ENCODE measurements around the gene SOCS3. TPM values are rescaled to one million over a fixed set of nuclear protein-coding genes. Genes with fewer than 3 reads are reported as not detected.

The SOCS3 gene
- total and polyA plus RNA-seq, 10 of the 15 experiments (the other 5 are each of a cell fraction or from before 2014, with no cell fraction given), result 0.05 to 3.9 (median 1.0) TPM

DNA sequence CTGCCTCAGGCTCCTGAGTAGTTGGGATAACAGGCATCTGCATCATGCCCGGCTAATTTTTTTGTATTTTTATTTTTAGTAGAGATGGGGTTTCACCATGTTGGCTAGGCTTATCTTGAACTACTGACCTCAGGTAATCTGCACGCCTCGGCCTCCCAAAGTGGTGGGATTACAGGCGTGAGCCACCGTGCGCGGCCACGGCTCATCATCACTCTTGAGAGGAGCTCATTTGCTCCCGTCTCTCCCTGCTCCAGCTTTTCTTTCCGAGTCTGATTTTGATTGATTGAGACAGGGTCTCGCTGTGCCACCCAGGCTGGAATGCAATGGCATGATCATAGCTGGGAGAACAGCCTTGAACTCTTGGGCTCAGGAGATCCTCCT is 31.2 kb upstream of the SOCS3 start:
- Histone ChIP-seq H3K9ac (ENCODE audit: control insufficient read depth, insufficient read depth, low read length) (no peak overlapping the region), H3K36me3 (ENCODE audit: control insufficient read depth in 2 of 2, insufficient read depth in 2 of 2, low read length in 1 of 2) (peaks cover 17 to 18% of the 10 kb centered on the region in 2 experiments), H3K4me1 (ENCODE audit: control insufficient read depth, insufficient read depth, low read length) (peaks cover 58% of the 10 kb centered on the region), H4K20me1 (ENCODE audit: control insufficient read depth, insufficient read depth) (no peaks in the 10 kb centered on the region; the same call in none of the 2 replicates), H3K4me2 (ENCODE audit: control insufficient read depth, insufficient read depth) (0 out of 2 replicates have a peak overlapping the region, but pooled peaks have one; percentile 9), H3K9me3 (replicated peaks; ENCODE audit: control insufficient read depth, insufficient read depth, low read length) (no peaks in the 10 kb centered on the region), H3K27ac (ENCODE audit: control insufficient read depth, insufficient read depth) (no peak overlapping the region), H3K79me2 (ENCODE audit: control insufficient read depth, insufficient read depth, low read length) (peaks cover 65% of the 10 kb centered on the region), H2AFZ (ENCODE audit: control insufficient read depth, low read depth, low read length) (no peak overlapping the region), H3K27me3 (replicated peaks in 1 of 2; ENCODE audit: control insufficient read depth in 2 of 2, insufficient read depth in 2 of 2, low read length in 1 of 2) (no peaks in the 10 kb centered on the region), H3K4me3 (no peak overlapping the region)
- TF ChIP-seq ZZZ3 (IDR thresholded peaks at IDR 0.05; ENCODE audit: control insufficient read depth, insufficient read length, low read depth), result no peak
- no peak for TF ChIP-seq BCL11A (IDR thresholded peaks at IDR 0.05; ENCODE audit: low read depth, low read length)
- no peak for TF ChIP-seq TCF7 (IDR thresholded peaks at IDR 0.05; ENCODE audit: borderline replicate concordance)
- no peak for TF ChIP-seq TARDBP (IDR thresholded peaks at IDR 0.05; ENCODE audit: borderline replicate concordance)
- TF ChIP-seq, protein P1, sequence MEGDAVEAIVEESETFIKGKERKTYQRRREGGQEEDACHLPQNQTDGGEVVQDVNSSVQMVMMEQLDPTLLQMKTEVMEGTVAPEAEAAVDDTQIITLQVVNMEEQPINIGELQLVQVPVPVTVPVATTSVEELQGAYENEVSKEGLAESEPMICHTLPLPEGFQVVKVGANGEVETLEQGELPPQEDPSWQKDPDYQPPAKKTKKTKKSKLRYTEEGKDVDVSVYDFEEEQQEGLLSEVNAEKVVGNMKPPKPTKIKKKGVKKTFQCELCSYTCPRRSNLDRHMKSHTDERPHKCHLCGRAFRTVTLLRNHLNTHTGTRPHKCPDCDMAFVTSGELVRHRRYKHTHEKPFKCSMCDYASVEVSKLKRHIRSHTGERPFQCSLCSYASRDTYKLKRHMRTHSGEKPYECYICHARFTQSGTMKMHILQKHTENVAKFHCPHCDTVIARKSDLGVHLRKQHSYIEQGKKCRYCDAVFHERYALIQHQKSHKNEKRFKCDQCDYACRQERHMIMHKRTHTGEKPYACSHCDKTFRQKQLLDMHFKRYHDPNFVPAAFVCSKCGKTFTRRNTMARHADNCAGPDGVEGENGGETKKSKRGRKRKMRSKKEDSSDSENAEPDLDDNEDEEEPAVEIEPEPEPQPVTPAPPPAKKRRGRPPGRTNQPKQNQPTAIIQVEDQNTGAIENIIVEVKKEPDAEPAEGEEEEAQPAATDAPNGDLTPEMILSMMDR (IDR thresholded peaks at IDR 0.05 in 2 of 3, conservative IDR thresholded peaks at IDR 0.05 in 1 of 3; ENCODE audit: control insufficient read depth in 2 of 3, extremely low read depth in 1 of 3, insufficient read depth in 1 of 3, low read depth in 3 of 3, low read length in 3 of 3), result no peak
- TF ChIP-seq SPI1 (IDR thresholded peaks at IDR 0.05; ENCODE audit: borderline replicate concordance, insufficient read depth, low read depth, low read length), result no peak
- no peak for TF ChIP-seq MEF2A (IDR thresholded peaks at IDR 0.05; ENCODE audit: insufficient read depth, low read depth, low read length)
- no peak for TF ChIP-seq MYC (IDR thresholded peaks at IDR 0.05; ENCODE audit: insufficient read depth, insufficient read length, insufficient replicate concordance, low read length, severe bottlenecking)
- in situ Hi-C loops (cut with MboI) (no loop called here), intact Hi-C loops (cut with micrococcal nuclease; ENCODE audit: unreplicated experiment) (no loop called here)
- ChIA-PET RAD21 (ENCODE audit: unreplicated experiment) (interaction anchor here (1.5 kb wide), 1 partner anchor 31 kb away, joined by 4 read pairs; no protein-coding TSS in a partner anchor), SMC1A (ENCODE audit: uncharacterized antibody, unreplicated experiment) (interaction anchor here (0.9 to 2.0 kb wide), 2 partner anchors 10 kb away, joined by 4 to 6 read pairs; no protein-coding TSS in a partner anchor), CTCF (interaction anchor here (2.0 to 3.0 kb wide), 2 partner anchors 10 to 30 kb away, joined by 6 to 14 read pairs; partner anchors contain the start of gene SOCS3), POLR2A (interaction anchor here (2.6 kb wide), 1 partner anchor 9 kb away, joined by 10 read pairs; no protein-coding TSS in a partner anchor)
- BruUV-seq (replicated peaks), result no TSS peak
- no peak for ATAC-seq
- whole genome bisulfite sequencing (ENCODE audit: insufficient coverage, insufficient replicate concordance, low lambda C conversion rate, missing lambda C conversion rate), result 92% methylated on average over 11 of the region's 11 CpGs
- DNase-seq (ENCODE audit: low read depth, low spot score), result no peak
- FAIRE-seq, result no peak
